HG03575 (cell line): ENCODE data around the gene ANKRD10.
"Not testable (repeated sequence)": the region's sequence is repeated elsewhere in the genome, so short reads cannot be mapped to it uniquely, and the experiment has no call there.

ENCODE experiments used
- ATAC-seq: cut with Tn5 transposase; IDR thresholded peaks from one replicate; pipeline ENCODE4 v1.9.1; 2021; ENCODE audit not compliant: unreplicated experiment, insufficient number of reproducible peaks, low FRiP score; ENCODE audit errors: extremely low read depth

Gene ANKRD10

GRCh38 chr13:110947338-110947737 lies 32.5 kb upstream of the ANKRD10 start:
- ATAC-seq, result not testable (repeated sequence)

DNA sequence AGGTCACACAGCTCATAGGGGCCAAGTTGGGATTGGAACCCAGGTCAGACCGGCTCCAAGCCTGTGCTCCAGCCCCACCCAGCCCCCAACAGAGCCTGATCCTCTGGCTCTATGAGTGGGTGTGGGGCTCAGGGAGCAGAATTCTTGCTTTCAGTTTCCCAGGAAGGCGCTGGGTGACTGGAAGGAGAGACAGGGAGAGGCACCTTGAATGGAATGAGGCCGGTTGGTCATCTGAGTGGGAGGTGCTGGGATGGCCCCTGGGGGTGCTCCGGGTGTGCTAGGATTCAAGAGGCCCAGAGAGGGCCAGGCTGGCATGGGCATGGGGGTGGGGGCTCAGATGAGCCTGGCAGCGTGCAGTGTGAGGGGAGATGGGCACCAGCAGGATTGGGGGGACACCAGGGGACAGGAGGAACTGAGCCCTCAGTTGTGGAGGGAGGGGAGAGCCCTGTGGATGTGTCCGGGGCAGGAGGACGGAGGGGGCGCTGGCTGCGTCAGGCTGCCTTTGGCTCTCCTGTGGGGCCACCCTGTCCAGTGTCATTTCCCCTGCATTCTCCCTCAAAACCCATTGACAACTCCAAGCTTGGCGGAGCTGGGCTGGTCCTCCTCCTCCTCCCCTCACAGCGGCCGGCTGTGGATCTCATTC lies 31.2 kb upstream of the ANKRD10 start:
- ATAC-seq, result no peak

DNA sequence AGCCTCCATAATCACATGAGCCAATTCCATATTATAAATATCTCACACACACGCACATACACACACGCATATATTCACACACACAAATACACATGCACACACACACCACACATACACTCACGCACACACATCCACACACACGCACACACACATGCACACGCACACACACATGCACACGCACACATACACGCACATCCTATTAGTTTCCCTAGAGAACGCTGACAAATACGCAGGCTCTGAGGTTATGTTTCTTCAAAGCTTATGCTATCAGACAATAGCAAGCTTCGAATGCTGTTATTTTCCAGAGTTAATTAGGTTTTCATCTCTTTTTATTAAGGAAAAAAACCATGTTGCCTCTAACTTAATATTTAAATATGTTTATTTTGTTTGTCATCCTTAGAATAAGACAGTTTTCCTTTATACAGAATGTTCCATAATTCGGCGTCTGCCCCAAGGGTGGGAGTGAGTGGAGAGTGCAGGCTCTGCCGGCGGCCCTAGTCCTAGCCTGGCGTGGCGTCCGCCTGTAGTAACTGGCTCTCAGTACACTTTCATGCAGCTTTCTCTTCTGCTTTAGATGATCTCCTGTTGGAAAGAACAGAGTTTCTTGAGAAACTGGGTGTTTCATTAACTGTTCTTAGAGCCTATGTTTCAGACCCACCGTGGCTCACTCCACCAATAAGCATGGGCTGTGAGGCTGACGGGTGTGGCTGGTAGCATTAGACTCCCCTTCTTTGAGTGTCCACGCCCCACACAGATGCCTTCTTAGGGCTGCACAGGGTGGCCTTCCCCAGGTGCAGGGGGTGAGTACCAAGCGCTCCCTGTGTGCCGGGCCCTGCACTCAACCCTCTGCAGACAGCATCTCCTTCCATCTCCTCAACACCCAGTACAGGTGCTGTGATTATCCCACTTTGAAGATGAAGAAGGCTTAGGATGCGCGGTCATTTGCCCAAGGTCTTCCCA lies 30.4 kb upstream of the ANKRD10 start:
- ATAC-seq, result no peak

GRCh38 chr13:110944121-110944967 lies 29.5 kb upstream of the ANKRD10 start:
- no peak for ATAC-seq

DNA sequence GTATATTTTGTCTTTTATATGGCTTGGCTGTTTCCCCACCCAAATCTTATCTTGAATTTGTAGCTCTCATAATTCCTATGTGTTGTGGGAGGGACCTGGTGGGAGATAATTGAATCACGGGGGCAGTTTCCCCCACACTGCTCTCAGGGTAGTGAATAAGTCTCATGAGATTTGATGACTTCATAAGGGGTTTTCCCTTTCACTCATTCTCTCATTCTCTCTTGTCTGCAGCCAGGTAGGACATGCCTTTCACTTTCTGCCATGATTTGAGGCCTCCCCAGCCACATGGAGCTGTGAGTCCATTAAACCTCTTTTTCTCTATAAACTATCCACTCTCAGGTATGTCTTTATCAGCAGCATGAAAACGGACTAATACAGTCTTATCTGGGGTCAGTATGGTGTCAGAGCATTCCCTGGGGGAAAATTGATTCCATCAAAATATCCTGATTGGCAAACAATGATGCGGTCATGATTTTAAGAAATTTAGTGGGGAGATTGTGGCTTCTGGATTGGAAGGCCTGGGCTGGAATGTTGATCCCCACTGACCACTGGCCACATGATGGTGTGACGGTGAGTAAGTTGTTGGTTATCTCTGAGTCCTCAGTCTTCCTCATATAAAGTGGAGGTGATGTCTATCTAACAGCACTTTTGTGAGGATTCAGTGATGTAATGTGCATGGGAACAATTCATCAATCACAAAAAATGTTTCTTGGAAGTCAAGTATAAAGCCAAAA lies 27.5 kb upstream of the ANKRD10 start:
- ATAC-seq, result peak; percentile 62

DNA sequence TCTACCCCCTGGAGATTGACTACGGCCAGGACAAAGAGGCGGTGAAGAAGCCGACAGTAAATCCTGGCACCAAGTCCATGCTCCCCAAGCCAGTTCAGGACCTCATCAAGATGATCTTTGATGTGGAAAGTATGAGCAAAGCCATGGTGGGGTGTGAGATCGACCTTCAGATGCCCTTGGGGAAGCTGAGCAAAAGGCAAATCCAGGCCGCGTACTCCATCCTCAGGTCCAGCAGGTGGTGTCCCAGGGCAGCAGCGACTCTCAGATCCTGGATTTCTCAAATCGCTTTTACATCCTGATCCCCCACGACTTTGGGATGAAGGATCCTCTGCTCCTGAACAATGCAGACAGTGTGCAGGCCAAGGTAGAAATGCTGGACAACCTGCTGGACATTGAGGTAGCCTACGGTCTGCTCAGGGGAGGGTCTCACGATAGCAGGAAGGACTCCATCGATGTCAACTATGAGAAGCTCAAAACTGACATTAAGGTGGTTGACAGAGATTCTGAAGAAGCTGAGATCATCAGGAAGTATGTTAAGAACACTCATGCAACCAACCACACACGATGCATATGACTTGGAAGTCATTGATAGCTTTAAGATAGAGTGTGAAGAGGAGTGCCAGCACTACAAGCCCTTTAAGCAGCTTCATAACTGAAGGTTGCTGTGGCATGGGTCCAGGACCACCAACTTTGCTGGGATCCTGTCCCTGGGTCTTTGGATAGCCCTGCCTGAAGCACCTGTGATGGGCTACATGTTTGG lies 24.0 kb upstream of the ANKRD10 start:
- no peak for ATAC-seq

- no peak for ATAC-seq
Observed at GRCh38 chr13:110937511-110938285, 22.8 kb upstream of the ANKRD10 start.

GRCh38 chr13:110936519-110936918 lies 21.6 kb upstream of the ANKRD10 start:
- no peak for ATAC-seq

DNA sequence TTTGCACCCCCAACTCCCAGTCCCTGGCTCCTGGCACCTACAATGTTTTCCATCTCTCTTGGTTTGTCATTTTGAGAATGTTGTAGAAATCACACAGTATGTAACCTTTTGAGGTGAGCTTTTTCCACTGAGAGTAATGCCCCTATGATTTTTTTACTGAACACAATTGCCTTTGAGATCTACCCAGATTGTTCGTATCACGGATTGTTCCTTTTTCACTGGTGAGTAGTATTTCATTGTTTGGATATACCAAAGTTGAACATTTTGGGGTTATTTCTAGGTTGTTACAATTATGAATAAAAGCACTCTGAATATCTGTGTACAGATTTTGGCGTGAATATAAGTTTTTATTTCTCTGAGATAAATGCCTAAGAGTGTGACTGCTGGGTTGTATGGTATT lies 17.7 kb upstream of the ANKRD10 start:
- ATAC-seq, result no peak

DNA sequence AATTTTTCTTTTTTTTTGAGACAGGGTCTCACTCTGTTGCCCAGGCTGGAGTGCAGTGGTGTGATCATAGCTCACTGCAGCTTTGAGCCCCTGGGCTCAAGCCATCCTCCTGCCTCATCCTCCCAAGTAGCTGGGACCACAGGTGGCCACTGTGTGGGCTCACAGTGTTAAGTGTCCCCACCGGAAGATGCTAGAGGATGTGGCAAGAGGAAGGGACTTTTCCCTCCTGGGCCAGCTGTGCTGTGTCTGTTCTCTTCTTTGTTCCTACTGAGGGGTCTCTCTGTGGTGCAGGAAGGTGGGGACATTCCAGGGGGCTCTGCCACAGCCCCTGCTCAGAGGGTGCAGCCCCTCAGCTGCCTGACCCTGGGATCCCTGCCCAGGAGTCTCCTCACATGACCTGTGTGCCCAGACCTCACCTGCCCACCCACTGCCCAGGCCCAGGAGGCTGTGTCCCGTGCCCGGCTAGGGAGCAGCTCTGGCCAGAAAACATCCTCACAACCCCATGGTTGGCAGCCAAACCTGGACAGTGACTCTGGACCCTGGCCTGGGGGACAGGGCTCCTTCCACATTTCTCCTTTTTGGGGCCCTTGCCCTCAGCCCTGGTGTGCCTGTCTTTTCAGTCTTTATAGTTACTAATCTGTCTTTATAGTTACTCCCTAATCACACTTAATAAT lies 14.4 kb upstream of the ANKRD10 start:
- ATAC-seq, result no peak

DNA sequence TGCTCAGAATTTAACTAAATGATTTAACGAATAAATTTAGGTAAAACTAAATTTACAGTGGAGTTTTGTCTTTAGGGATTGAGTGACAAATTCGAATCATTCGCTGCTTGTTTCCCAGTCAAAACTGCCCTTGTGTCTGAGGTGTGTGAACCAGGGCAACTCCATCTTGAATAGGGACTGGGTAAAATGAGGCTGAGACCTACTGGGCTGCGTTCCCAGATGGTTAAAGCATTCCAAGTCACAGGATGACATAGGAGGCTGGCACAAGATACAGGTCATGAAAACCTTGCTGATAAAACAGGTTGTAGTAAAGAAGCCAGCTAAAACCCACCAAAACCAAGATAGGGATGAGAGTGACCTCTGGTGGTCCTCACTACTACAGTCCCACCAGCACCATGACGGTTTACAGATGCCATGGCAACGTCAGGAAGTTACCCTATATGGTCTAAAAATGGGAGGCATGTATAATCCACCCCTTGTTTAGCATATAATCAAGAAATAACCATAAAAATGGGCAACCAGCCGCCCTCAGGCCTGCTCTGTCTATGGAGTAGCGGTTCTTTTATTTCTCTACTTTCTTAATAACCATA lies 10.2 kb upstream of the ANKRD10 start:
- ATAC-seq, result no peak

- ATAC-seq, result no peak
Observed at GRCh38 chr13:110924639-110924934, 9.7 kb upstream of the ANKRD10 start.

GRCh38 chr13:110923777-110924638 lies 9.1 kb upstream of the ANKRD10 start:
- no peak for ATAC-seq

DNA sequence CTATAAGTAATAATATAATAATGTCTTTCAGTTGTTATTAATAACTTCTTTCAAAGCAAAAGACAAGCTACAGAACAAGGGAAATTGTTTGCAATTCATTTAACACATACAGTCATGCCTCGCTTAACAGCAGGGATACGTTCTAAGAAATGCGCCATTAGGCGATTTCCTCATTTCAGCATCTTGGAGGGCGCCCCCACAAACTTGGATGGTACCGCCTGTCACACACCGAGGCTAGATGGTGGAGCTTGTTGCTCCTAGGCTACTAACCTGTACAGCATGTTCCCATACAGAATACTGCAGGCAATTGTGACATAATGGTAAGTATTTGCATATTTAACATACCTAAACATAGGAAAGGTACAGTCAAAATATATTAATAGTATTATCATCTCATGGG lies 8.2 kb upstream of the ANKRD10 start:
- no peak for ATAC-seq

- ATAC-seq, result no peak
Observed at GRCh38 chr13:110922506-110922905, 7.6 kb upstream of the ANKRD10 start.

GRCh38 chr13:110921695-110922094 lies 6.8 kb upstream of the ANKRD10 start:
- no peak for ATAC-seq
